ES-I3 (cell line): Measurements from ENCODE around the gene RNF7.
"Not testable (repeated sequence)": the region's sequence is repeated elsewhere in the genome, so short reads cannot be mapped to it uniquely, and the experiment has no call there.

ENCODE experiments used
- H3K36me3 ChIP-seq: 2 replicates; pipeline ENCODE4 v1.6.1; 2013; ENCODE audit warnings: mild to moderate bottlenecking, low read length, control low read depth, moderate library complexity; ENCODE audit not compliant: insufficient read depth
- H3K4me1 ChIP-seq: 2 replicates; pipeline ENCODE4 v1.6.1; 2013; ENCODE audit warnings: mild to moderate bottlenecking, control low read depth, low read length; ENCODE audit not compliant: insufficient read depth
- H3K9ac ChIP-seq: 2 replicates; pipeline ENCODE4 v1.6.1; 2013; ENCODE audit warnings: low read depth, mild to moderate bottlenecking, low read length, moderate library complexity
- H3K9me3 ChIP-seq: 2 replicates; pipeline ENCODE4 v1.6.1; 2013; ENCODE audit warnings: mild to moderate bottlenecking, low read length, moderate library complexity; ENCODE audit not compliant: control insufficient read depth, insufficient read depth

RNF7 gene

DNA sequence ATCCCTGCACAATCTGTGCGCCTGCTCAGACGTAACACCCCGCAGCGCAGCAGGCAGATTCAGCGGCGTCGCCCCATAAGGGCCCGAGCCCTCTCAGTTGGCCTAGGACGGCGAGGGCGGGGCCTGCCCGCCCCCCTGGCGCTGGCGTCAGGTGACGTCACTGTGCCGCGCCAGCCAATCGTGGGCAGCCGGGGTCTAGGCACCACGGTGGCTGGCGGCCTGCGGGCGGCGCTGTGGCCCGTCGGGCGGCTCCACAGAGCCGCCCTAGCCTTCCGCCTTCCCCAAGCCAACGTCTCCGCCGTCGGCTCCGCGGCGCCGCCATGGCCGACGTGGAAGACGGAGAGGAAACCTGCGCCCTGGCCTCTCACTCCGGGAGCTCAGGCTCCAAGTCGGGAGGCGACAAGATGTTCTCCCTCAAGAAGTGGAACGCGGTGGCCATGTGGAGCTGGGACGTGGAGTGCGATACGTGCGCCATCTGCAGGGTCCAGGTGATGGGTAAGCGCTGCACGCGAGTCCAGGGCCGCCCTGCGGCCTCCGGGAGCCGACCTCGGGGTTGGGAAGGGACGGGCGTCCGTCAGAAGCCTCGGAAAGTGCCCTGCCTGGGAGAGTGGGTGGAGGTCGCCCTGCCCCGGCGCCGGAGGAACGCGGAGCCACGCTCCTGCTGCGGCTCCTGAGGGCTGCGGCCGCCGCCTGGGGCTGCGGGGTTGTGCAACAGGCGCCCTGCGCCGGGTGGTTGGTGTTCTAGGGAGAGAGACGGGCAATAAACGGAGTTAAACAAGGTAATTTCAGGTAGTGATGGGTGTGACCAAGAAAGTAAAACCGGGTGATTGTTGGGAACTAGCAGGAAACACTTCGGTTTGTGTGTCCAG, at the start of gene RNF7:
Gene RNF7 (plus strand): TSS at position 277 of the 869 bp plus-strand sequence. CDS start 44 bp downstream, at position 321.
- H3K36me3 ChIP-seq = no peaks in the 10 kb centered on the region

DNA sequence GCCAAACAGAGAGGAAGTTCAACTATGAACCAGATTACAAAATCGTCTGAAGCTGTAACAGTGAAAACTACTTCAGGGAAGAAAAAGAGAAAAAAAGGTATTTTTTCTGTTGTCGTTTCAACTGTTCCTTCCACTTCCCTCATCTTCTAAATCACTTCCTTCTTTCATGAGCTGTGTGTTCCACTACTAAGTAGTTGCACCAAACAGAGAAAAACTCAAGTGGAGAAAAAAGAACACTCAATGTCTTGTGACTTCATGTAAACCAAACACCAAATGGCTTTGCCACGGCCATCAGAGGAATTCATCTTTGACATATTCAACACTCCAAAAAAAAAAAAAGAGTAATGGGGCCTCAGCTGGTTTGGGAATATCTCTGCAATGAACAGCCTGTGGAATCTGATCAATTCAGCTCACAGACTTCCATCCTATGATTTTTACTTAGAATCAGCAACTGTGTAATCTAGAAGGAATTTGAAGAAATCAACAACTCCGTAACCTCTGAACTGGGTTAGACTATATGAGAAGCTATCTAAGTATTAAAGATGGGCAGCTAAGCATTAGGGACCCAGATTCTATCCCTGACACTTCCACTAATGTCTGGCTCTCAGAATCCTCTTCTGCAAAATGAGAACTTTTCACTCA, 47.5 kb upstream of the RNF7 start:
- no peaks in the 10 kb centered on the region; the same call in 1 of the 2 replicates for H3K9me3 ChIP-seq
- no peaks in the 10 kb centered on the region for H3K36me3 ChIP-seq
- no peak overlapping the region for H3K9ac ChIP-seq
- H3K4me1 ChIP-seq = no peaks in the 10 kb centered on the region

More for the DNA sequence above, at the start of gene RNF7:
- no peaks in the 10 kb centered on the region for H3K9me3 ChIP-seq
- peak within 1 kb of the TSS; percentile 97 for H3K9ac ChIP-seq
- H3K4me1 ChIP-seq = no peaks in the 10 kb centered on the region

DNA sequence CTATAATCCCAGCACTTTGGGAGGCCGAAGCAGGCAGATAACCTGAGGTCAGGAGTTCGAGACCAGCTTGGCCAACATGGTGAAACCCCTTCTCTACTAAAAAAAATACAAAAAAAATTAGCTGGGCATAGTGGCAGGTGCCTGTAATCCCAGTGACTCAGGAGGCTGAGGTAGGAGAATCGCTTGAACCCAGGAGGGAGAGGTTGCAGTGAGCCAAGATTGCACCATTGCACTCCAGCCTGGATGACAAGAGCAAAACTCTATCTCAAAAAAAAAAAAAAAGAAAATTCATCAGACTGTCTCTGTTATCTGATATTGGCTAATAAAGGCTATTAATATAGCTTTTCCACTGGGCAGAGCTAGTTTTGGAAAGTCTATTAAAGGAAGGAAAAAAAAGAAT, 46.6 kb upstream of the RNF7 start:
- H3K9ac ChIP-seq, H3K36me3 ChIP-seq, H3K9me3 ChIP-seq, H3K4me1 ChIP-seq: not testable (repeated sequence)

DNA sequence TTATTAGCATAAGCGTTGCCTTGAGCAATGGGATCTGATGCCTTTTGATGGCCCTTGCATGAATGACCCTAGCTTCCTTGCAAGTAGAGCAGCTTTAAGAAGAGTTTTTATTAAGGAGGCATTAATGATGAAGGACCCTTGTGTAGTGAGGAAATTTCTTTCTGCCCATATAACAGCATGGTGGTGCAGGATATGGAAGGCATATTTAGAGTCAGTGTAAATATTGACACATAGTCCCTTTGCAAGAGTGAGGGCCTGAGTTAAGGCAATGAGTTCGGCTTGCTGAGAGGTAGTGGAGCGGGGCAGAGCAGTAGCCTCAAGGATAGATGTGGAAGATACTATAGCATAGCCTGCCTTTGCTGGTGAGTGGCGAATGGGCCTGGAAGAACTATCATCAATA, 45.1 kb upstream of the RNF7 start:
- H3K4me1 ChIP-seq, H3K9ac ChIP-seq, H3K36me3 ChIP-seq, H3K9me3 ChIP-seq: not testable (repeated sequence)

DNA sequence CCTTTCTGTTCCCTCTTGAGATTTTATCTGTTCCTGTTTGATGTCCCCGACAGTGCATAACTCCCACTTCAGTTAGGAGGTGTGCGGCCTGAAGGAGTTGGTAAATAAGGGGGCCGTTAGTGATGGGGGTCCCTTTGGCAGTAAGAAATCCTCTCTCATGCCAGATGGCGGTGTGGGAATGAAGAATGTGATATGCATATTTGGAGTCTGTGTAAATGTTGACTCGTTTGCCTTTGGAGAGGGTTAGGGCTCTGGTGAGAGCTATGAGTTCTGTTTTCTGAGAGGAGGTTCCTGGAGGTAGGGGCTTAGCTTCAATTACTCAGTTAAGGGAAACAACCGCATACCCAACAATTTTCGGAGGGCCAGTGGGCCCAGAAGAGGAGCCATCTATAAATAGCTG, 38.8 kb upstream of the RNF7 start:
- H3K36me3 ChIP-seq = no peaks in the 10 kb centered on the region
- no peaks in the 10 kb centered on the region for H3K9me3 ChIP-seq
- H3K4me1 ChIP-seq = no peaks in the 10 kb centered on the region
- no peak overlapping the region for H3K9ac ChIP-seq

DNA sequence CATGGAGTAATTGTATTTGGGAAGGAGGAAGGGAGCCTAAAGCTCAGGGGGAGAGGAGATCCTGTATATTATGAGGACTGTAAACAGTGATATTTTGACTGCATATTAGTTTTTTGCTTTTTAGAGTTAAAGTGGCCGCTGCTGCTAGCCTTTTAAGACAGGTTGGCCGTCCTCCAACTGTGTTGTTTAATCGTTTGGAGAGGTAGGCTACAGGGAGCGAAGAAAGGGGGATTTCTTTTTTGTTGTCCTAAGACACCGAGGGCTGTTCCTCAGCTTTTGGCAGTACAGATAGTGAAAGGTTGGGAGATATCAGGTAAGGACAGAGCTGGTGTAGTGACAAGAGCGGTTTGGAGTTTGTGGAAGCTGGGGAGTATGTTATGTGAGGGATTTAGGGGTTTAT, 38.2 kb upstream of the RNF7 start:
- Histone ChIP-seq H3K4me1 (no peaks in the 10 kb centered on the region), H3K9ac (no peak overlapping the region), H3K9me3 (no peaks in the 10 kb centered on the region), H3K36me3 (no peaks in the 10 kb centered on the region)

DNA sequence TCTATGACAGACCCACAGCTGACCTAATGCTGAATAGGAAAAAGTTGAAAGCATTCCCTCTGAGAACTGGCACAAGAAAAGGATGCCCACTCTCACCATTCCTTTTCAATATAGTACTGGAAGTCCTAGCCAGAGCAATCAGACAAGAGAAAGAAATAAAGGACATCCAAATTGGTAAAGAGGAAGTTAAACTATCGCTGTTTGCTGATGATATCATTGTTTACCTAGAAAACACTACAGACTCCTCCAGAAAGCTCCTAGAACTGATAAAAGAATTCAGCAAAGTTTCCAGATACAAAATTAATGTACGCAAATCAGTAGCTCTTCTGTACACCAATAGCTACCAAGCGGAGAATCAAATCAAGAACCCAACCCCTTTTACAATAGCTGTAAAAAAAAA, 34.7 kb upstream of the RNF7 start:
- H3K4me1 ChIP-seq, H3K9ac ChIP-seq, H3K9me3 ChIP-seq, H3K36me3 ChIP-seq: not testable (repeated sequence)

DNA sequence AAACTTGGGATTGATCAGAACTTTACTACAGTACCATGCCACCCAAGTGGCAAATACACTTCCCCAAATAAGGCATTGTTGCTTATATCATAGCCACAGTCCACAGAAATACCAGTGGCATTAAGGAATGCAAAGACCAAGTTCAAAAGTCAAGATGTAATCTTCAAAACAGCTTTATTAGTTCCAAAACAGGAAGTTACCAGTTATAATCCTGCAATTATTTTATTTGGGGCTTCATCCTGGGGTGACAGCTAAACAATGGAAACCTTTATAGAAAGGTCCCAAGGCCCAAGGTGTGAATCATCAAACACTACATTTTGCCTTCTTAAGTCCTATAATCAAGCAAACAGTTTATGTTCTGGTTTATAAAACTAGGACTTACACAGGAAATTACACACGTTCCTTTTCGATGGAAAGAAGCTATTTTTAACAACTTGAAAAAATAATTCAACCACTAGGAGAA, 30.3 kb upstream of the RNF7 start:
- no peak overlapping the region for H3K9ac ChIP-seq
- H3K4me1 ChIP-seq = no peaks in the 10 kb centered on the region
- H3K9me3 ChIP-seq = no peaks in the 10 kb centered on the region
- no peaks in the 10 kb centered on the region for H3K36me3 ChIP-seq

DNA sequence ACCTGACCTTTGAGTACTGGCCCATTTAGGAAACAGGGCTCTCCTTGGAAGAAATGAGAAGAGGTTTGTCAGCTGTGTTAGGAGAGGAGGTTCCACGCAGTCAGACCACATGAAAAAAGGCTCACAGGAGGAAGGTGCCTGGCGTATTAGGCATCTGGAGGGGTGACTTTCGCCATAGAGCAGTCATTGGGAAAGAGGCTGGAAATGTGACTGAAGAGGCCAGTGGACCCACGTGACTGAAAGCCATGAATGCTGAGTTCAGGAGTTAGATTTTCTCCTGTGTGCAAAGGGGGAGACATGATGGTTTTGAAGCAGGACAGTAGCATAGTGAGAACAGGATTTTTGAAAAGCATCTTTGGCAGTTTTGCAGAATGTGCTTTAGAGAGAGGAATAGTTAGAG, 29.7 kb upstream of the RNF7 start:
- no peaks in the 10 kb centered on the region for H3K9me3 ChIP-seq
- no peaks in the 10 kb centered on the region for H3K4me1 ChIP-seq
- no peak overlapping the region for H3K9ac ChIP-seq
- no peaks in the 10 kb centered on the region for H3K36me3 ChIP-seq

DNA sequence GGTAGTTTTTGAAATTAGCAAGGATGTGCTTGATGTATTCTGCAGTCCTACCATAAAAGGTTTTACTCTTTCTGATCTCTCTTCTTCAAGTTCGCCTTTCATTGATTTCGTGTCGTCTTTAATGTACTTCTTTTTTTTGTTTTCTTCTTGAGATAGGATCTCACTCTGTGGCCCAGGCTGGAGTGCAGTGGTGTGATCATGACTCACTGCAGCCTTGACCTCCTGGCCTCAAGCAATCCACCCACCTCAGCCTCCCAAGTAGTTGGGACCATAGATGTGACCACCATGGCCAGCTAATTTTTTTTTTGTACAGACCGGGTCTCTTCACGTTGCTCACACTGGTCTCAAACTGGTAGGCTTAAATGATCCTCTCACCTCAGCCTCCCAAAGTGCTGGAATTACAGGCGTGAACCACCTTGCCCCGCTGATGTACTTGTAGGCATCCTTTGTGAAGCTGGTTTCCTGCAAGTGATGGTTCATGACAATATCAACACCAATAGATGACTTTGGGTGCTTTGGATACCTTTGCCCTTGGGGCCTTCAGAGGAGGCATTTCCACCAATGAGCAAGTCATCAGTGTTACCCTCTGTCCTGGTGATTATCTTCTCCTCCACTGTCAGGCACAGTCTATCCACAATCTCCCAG, 28.9 kb upstream of the RNF7 start:
- Histone ChIP-seq H3K9ac (no peak overlapping the region), H3K9me3 (no peaks in the 10 kb centered on the region), H3K36me3 (no peaks in the 10 kb centered on the region), H3K4me1 (no peaks in the 10 kb centered on the region)

DNA sequence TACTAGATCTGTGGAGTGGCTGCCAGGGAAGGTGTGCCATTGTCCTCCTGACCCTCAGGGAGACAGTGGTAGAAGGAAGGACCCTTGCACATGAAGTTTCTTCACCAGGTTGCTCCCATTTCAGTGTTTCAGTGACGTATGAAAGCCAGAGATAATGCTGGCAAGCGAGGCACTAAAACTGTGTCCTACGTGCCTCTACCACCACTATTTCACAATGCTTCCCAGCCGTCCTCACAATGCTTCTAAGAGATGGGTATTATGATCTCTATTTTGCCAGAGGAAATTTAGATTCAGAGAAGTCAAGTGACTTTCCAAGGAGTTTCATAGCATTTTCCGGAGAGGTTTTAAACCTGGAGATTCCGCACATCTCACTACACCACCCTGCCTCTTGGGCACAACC, 28.0 kb upstream of the RNF7 start:
- no peaks in the 10 kb centered on the region for H3K4me1 ChIP-seq
- H3K9me3 ChIP-seq = no peaks in the 10 kb centered on the region; the same call in 1 of the 2 replicates
- no peaks in the 10 kb centered on the region for H3K36me3 ChIP-seq
- H3K9ac ChIP-seq = no peak overlapping the region

DNA sequence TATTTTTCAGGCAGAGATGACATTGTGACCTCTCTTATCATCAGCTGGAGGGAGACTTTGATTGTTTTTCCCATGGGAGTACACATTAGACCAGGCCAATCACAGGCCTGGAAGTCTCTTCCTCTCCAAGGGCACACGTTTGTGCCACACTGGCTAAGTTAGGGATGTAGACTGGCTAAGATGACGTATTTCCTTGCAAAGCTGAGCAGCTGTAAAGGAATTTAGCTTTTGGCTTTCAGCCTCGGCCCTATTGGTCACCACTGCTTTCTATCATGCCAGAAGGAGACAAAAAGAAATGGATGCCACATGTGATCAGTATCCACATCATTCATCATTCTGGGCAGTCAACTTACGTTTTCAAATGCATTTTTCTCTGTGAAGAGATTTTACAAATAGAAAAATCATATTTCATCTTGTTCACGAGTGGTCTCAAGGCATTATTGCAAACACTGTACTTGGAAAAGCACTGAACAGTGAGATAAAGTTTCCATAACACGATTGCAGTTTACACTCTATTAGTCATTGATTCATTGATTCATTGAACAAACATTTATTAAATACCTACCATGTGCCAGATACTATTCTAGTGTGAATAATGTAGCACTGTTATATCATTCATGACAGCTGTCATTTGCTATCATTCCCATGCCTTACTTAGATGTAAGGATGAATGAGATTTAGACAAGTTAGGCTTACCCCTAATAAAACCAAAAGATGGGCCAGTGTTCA, 27.0 kb upstream of the RNF7 start:
- Histone ChIP-seq H3K9ac (no peak overlapping the region), H3K4me1 (no peaks in the 10 kb centered on the region), H3K9me3 (peaks cover 3% of the 10 kb centered on the region; the same call in 1 of the 2 replicates), H3K36me3 (no peaks in the 10 kb centered on the region)

DNA sequence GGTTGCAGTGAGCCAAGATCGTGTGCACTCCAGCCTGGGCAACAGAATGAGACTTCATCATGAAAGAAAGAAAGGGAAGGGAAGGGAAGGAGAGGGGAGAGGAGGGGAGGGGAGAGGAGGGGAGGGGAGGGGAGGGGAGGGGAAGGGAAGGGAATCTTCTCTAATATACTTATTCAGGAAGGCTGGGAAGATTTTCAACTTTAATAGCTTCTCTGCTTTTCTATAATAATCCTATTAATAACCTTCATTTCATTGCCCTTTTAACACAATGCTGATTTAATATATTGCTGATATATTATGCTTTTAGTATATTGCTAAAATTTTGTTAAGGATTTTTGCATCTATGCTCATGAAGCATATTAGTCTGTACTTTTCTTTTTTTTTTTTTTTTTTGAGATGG, 23.4 kb upstream of the RNF7 start:
- Histone ChIP-seq H3K9ac (no peak overlapping the region), H3K4me1 (no peaks in the 10 kb centered on the region), H3K36me3 (no peaks in the 10 kb centered on the region), H3K9me3 (peaks cover 3% of the 10 kb centered on the region)

DNA sequence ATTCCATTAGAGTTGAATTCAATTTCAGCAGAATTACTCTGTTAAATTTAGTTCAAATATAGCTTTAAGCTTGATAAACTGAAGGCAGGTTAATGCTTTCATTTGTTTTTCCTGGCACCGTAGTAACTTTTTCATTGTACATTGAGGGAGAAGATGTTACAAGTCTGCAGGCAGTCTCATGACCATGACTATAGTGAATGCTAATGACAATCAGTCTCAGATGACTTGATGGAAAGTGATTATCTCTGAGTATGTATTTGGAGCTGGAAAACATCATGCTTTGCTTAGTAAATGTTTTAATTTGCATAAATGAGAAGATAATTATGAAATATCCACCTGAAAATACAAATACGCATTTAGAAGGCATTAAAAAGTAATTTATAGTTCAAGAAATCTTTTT, 16.0 kb upstream of the RNF7 start:
- no peak overlapping the region for H3K9ac ChIP-seq
- H3K4me1 ChIP-seq = no peaks in the 10 kb centered on the region
- no peaks in the 10 kb centered on the region for H3K9me3 ChIP-seq
- H3K36me3 ChIP-seq = no peaks in the 10 kb centered on the region
